ENCODE measurements around the gene DTNB.
A peak's percentile ranks its signal among the peaks of the same experiment; 100 is the strongest.
"Not testable (repeated sequence)": the region's sequence is repeated elsewhere in the genome, so short reads cannot be mapped to it uniquely, and the experiment has no call there.

Gene DTNB

GRCh38 chr2:25673300-25674076, at the start of gene DTNB:
Gene DTNB, minus strand, starts transcription at chr2:25673577. Its CDS starts 20,917 bp downstream, at chr2:25652660.
- DNase-seq = peak; percentile 62 to 77

- DNase-seq = no peak
These were observed 48.8 kb upstream of the DTNB start for GRCh38 chr2:25722224-25722623.

DNA sequence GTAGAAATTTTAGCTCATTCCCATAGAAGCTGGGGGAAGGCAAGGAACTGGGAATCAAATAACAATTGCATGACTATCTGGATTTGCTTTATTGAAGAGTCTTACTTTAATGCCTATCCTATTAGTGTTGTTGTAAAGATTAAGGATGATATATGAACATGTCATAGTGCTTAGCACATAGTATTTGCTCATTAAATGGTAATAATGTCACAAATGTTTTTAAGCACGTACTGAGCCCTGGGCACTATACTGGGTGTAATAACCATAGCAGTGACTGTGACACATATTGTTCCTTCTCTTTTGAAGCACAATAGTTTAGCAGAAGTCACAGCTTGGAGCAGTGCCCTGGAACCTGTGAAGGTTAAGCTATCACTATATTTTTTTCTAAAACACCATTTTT, 47.2 kb upstream of the DTNB start:
- DNase-seq = no peak

DNA sequence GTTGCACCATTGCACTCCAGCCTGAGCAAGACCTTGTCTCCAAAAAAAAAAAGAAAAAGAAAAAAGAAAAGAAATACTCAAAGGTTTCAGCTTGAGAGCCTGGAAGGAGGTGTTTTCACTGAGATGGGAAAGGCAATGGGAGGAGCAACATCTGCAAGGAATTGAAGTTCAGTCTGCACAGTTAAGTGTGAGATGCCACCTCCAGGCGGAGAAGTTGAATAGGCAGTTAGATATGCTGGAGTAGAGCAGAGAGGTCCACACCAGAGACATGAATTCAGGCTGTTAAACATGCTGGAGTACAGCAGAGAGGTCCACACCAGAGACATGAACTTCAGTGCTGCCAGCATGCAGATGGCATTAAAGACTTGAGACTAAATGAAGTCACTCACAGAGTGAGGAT, 41.4 kb upstream of the DTNB start:
- peak; percentile 13 to 38 for DNase-seq

DNA sequence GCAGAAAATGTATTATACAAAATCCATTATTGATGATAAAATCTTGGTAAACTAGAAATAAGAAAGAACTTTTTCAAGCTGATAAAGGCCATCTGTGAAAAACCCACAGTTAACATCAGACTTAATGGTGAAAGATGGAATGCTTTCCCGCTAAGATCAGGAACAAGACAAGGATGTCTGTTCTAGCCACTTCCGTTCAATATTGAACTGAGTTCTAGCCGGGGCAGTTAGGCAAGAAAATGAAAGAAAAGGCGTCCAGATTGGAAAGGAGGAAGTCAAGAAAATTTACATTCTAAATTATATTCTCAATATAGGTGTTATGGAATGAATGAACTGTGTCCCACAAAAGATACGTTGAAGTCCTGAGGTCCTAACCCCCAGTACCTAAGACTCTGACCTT, 39.1 kb upstream of the DTNB start:
- no peak for DNase-seq

DNA sequence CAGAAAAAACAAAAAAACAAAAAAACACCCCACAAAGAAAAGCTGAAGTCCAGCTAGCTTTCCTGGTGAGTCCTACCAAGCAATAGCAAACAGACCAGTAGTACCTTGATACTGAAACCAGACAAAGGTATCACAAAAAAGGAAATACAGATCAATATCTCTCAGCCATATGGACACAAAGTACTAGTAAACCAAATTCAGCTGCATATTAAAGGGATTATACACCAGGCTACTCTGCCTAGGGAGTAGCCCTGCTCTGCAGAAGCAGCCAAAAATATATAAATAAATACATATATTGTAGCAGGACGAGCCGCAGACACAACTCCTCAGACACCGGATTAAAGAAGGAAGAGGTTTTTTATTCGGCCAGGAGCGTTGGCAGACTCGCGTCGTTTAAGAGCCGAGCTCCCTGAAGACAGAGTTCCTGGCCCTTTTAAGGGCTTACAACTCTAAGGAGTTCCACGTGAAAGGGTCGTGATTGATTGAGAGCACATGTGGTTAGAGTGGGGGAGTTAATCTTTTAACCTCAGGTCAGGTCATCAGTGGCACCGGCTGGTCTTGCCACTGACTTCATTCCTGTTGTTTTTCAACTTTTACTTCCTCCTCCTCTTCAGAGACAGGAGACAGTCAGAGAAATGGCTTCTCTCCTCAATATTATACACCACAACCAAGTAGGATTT, 38.4 kb upstream of the DTNB start:
- no peak for DNase-seq

- no peak for DNase-seq
These were observed 37.4 kb upstream of the DTNB start for GRCh38 chr2:25710750-25711149.

DNA sequence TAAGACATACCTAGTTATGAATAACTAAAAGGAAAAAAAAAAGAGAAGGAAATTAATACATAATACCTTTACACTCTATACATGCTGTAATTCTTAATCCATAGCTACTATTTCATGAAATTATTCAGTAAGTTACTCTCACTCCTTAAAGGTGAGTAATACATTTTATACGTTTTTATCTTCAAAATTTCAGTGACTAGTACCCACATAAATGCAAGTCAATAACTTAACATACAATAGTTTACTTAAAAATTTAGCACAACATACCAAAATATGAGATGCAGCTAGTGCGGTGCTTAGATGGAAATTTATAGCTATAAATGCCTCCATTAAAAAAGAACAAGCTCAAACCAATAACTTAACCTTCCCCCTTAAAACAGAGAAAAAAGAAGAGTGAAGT, 36.0 kb upstream of the DTNB start:
- DNase-seq = no peak

- no peak for DNase-seq
These were observed 34.7 kb upstream of the DTNB start for GRCh38 chr2:25707927-25708590.

DNA sequence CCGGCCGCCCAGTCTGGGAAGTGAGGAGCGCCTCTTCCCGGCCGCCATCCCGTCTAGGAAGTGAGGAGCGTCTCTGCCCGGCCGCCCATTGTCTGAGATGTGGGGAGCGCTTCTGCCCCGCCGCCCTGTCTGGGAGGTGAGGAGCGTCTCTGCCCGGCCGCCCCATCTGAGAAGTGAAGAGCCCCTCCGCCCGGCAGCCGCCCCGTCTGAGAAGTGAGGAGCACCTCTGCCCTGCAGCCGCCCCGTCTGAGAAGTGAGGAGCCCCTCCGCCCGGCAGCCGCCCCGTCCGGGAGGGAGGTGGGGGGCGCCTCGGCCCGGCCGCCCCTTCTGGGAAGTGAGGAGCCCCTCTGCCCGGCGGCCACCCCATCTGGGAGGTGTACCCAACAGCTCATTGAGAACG, 32.2 kb upstream of the DTNB start:
- not testable (repeated sequence) for DNase-seq

DNA sequence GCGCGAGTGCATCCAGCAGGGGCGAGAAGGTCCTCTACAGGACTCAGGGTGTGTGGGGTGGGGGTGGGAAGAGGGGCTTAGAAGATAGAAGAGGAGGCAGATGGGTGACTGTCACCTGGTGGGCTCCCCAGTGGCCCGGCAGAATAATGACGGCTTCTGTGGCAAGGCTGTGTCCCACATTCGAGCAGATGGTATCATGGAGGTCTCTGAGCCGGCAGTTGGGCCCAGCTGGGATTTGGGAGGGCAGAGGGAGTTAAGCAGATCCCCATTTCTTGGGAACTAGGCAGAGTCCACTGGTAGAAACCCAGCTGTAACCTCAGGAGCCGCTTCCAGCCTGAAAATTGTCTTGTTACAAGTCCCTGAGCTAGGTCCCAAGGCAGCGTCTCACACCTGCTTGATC, 28.4 kb upstream of the DTNB start:
- DNase-seq = no peak

DNA sequence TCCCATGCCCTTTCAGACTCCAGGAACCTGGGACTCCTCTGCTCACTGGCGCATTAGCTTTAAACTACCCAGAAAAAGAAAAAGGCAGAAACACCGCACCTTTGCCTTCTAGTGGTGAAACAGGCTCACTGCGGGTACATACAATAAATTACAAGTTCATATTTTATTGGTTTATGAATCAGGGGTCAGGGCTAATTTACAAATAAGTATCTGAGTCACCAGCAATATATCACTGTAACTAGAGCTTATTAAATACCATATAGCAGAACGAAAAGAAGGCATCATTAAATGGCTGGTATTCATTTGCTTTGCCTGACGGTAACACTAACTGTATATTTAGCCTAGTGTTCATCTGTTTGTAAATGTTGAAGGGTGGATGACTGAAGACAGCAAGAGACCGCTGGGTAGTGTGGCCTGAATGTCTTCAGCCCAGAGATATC, 26.9 kb upstream of the DTNB start:
- peak in 1 of 2 experiments; percentile 59 for DNase-seq

- DNase-seq = no peak
These were observed 25.8 kb upstream of the DTNB start for GRCh38 chr2:25699216-25699615.

GRCh38 chr2:25698752-25699151, 25.4 kb upstream of the DTNB start:
- DNase-seq = no peak

GRCh38 chr2:25697559-25698341, 24.4 kb upstream of the DTNB start:
- DNase-seq = no peak

DNA sequence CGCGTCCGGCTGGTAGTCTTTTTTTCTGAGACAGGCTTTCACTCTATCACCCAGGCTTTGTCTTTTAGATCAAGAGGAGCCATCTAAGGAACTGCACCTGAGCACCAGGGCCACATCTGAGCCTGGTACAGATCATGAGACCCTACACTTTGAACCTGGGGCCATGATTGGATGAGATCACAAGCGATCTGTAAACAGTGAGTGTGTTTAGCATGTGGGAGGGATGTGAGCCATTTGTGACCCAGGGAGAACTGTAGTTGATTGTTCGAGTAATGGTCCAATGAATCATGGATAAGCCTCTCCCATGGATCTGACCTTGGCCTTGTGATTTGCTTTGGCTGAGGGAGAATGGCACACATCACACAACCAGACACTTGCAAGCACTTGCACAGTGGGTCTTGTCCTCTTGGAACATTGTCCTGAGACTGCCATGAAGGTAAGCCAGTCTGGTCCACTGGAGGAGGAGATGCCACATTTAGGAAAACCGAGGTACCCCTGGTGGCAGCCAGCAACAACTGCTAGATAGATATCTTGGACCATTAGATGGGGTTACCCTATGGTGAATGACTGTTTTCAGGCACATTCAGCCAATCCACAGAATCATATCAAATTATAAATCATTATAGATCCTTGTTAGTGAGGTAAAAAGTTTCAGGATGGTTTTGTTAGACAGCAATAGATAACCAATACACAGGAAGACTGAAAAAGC, 19.5 kb upstream of the DTNB start:
- DNase-seq = no peak

DNA sequence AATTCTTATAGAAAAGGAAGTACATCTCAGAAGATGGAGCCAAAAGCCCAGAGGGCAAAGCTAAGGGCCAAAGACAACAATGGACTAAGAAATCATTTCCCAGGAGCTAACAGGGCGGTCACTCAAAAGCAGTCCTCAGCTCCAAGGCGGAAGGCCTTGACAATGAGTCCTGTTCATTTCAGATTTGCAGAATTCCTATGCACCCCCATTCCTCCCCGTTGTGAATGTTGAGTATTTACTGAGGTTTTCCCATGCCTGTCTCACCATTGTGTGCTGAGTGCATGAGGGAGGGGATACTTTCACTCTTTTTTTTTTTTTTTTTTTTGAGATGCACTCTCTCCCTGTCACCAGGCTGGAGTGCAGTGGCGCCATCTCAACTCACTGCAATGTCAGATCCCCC, 18.8 kb upstream of the DTNB start:
- no peak for DNase-seq

DNA sequence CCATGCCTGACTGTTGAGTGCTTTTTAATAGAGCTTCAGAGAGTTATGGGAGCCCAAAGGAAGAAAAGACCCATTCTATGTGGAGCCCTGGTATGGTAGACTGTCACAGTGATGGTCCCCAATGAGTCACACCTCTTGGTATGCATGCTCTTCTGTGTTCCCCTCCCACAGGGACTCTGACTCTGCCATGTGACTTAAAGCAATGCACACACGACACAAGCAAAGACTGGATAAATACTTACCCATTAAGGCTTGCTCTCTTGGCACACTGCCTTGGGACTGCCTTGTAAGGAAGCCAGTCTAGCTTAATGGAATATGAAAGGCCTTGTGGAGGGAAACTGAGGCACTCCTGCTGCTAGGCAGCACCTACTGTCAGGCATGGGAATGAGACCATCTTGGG, 16.7 kb upstream of the DTNB start:
- no peak for DNase-seq

DNA sequence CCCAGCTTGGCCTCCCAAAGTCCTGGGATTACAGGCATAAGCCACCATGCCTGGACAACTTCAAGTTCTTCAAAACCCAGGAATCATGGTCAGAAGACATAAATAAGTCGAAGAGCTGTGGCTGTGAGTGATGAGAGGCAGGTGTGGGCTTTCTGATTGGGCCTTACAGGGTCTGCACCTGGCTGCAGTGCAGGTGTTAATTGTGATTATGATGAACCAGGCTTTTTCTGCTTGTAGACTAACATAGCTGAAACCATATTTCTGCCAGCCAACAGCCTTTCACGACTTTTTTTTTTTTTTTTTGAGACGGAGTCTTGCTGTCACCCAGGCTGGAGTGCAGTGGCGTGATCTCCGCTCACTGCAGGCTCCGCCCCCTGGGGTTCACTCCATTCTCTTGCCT, 14.9 kb upstream of the DTNB start:
- no peak for DNase-seq

DNA sequence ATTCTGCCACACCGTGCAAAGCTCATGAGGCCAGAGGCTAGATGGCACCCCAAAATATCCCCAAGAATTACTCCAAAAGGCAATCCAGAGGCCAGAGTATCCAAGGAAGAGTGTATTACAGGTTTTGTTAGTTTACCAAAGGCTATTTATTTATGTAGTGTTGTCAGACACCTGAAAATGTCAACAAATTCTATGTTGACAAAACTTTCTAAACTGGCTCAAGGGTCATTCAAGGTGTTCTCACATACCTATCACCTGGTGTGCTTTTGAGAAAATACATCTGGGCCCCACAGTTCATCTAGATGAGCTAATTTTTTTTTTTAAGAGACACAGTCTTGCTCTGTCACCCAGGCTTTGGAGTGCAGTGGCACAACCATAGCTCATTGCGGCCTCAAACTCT, 12.4 kb upstream of the DTNB start:
- no peak for DNase-seq

DNA sequence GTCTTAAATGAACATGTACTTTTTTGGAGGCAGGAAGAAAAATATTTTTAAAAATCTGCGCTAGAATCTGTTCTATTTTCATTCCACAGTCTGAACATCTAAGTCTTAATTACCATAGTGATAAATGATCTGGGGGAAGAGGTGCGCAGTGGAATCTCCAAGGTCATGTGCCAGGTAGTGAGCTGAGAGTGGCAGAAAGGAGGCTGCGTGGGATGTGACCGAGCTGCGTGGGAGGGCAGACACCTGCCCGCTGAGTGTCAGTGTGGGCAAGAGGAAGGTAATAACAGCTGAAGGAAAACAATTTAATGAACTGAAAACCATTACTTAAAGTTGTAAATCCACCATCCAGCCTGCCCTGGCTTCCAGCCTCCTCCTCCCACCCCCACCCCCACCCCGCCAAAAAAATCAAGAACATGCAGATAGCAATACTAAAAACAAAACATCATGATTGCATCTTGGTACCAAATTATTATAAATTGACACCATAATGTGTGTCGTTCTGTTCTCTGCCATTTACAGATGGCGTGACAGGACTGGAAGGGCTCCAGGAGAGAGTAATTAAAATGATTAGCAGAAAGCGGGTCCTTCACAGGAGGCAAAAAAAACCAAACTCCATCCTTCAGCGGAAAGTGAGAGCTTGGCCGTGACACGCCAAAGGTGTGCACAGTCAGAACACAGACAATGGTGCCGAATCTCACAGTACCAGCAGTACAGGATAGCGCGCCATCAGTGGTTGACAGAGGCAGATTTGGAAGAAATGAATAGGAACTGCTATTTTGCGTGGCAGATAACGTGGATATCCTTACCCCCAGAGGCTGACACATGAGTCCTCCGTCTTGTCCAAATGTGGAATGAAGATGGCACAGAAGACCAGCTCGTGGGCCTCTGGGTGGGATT, 11.4 kb upstream of the DTNB start:
- no peak for DNase-seq
